ENCODE measurements around the gene BBLN.
A peak's percentile ranks its signal among the peaks of the same experiment; 100 is the strongest.
"Not testable (repeated sequence)": the region's sequence is repeated elsewhere in the genome, so short reads cannot be mapped to it uniquely, and the experiment has no call there.

Gene BBLN

GRCh38 chr9:128163523-128164306 is 3.6 kb downstream of the BBLN start:
- no peak for DNase-seq

GRCh38 chr9:128164307-128164885 is 4.3 kb downstream of the BBLN start:
- DNase-seq = no peak

DNA sequence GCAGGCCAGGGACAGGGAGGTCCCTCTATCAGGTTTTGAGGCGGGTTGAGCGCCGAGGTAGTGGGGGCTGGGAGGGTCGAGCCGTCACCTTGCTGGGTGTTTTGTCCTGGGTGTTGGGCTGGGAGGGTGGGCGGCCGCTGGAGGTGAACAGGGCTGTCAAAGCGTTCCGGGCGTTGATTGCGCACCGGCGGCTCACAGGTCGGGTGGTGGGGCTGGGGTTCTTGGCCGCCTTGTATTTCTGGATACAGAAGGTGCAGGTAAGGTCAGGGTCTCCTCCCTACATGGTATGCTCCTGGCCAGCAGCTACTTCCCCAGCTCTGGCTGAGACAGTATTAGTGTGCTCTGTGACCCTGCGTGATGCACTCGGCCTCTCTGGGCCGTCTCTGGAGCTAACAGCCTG is 6.1 kb downstream of the BBLN start:
- no peak for DNase-seq

GRCh38 chr9:128167209-128167608 is 7.1 kb downstream of the BBLN start:
- no peak for DNase-seq

GRCh38 chr9:128168731-128169308 is 8.8 kb downstream of the BBLN start:
- no peak for DNase-seq

DNA sequence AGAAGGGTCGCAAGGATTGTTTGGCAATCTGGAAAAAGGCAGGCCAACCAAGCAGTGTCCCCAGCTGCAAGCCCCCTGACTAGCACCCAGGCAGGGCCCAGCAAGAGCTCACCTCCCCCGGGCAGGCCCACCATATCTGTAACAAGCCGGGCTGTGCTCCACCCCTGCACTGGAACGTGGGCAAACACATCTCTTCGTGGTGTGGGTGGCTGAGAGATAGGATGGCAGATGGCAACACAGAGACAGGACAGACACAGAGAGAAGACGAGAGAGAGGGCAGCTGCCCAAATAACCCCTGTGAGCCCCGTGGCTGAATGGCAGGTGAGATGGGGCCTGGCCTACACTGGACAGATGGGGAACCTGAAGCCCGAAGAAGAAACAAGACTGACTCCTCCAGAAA is 9.4 kb downstream of the BBLN start:
- no peak for DNase-seq

DNA sequence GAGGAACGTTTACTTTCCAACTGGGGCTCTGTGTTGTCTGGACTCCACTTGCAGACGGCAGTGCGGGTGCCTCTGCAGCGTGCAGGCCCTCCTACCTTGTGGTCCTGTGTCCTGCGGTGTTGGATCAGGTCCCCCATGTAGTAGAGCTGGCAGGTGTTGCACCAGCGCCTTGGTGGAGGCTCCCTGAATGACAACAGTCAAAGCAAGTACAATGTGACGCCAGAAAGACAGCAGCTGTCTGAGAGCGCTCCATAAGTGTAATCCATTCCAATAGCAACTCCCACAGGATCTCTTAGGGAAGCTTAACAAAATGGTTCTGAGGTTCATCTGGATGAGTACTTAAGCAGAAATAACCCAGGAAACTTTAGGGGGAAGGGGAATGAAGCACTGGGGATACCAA is 9.9 kb downstream of the BBLN start:
- DNase-seq = no peak

DNA sequence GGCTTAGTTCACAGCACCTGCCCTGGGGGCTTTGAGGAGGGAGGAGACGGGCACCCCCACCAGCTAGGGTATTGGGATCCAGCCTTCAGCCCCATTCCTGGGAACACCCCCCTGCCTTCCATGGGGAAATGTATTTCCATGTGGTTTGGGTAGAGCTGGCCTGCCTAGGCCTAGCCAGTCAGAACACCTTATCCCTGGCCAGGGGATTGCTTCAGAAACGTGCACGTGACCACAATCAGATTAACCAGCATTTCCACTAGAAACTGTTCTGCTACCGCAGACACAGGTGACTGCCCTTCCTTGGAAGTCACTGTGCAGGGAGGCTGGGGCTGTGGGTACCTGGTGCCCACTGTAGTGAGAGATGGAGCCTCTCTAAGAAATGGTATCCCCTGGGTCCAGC is 14.0 kb downstream of the BBLN start:
- no peak for DNase-seq

GRCh38 chr9:128175102-128175563 is 15.1 kb downstream of the BBLN start:
- DNase-seq = no peak

DNA sequence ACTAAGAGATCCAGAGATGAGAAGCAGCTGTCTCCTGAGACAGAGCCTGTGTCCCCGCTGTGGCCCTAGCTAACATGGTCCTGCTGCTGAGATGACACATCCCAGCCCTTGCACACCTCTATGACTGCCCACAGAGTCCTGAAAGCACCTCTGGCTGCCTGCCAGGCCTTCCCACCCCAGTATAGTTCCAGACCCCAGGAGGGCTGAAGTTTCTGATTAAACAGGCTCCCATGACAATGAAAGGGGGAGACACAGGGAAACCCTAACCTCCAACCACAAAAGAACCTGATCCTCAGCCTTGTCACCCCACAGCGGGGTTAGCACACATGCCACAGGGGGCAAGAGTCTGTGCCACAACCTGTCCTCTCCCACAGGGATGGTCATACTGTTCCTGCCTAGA is 15.7 kb downstream of the BBLN start:
- no peak for DNase-seq

GRCh38 chr9:128178806-128179431 is 18.9 kb downstream of the BBLN start:
- DNase-seq = no peak

DNA sequence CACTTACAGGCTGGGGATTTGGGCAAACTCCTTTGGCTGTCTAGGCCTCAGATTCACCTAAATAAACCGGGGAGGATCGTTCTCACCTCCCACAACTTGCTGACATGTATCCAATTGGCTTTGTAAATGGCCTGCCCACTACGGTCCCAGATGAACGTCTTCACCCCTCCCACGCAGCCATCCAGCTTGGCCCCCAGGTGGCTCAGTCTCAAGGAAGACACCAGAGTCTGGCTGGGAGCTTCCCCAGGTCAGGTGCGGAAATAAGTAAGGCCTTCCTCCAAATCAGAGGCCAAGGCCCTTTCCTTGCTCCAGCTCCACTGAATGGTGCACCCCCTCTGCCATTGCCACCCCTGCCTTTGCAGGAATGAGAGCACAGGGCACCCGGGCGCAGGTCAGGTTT is 19.9 kb downstream of the BBLN start:
- no peak for DNase-seq

DNA sequence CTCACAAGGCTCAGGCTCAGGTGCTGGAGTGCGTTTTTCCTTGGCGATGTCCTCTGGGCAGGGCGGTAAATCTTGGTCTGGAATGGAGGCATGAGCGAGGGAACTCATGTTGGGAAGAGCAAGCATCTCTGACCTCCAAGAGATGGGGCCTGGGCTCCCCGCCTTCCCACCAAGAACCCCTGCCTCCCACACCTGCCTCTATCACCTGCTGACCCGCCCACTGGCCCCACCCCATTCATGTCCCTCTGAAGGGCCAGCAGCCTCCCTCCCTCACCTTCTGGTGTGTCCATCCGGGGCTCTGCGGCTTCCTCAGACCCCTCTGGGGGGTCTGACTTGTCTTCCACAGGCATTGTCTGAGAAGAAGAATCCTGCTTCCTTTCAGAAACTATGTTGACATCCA is 20.4 kb downstream of the BBLN start:
- DNase-seq = no peak

GRCh38 chr9:128181480-128181879 is 21.4 kb downstream of the BBLN start:
- not testable (repeated sequence) for DNase-seq

- DNase-seq = no peak
Observed at GRCh38 chr9:128182893-128183588, 23.0 kb downstream of the BBLN start.

DNA sequence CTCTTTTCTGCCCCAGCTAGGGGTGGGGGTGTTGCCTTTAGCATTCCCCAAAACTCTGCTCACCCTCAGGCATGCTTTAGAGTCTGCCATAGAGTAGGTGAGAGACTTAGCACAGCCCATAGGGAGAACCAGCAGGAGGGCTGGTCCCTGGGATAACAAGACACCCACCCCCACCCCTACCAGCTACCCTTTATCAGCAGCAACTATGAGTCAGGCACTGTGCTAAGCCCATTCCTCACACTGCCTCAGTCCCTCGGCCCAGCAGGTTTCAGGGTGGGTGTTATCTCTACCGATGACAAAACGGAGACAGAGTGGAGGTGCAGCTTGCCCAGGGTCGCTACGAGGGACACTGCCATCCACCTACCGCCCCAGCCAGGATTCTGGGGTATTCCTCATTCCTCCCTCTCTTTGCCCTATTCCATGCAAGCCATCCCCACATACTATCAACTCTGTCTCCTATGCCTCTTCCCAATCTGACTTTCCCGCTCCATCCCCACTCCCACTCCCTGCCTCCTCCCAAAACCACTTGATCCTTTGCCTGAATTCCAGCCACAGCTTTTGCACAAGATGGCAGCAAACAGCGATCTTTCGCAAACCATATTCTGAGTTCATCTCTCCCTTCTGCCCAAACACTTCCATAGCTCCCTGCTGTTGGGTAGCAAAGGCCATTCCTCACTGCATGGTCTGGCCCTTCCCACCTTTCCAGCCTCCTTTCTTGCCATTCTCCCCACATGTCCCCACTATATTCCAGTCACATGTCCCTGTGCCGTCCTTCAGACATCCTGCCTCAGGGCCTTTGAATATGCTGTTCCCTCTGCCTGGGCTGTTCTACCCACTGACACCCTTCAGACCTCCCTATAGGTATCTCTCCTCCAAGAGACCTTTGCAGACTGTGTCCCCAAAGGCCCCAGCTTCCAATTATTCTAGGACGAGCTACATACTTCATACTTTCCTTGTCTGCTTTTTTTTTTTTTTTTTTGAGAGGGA is 26.2 kb downstream of the BBLN start:
- no peak for DNase-seq

- no peak for DNase-seq
Observed at GRCh38 chr9:128187361-128187760, 27.3 kb downstream of the BBLN start.

GRCh38 chr9:128188209-128188608 is 28.1 kb downstream of the BBLN start:
- no peak for DNase-seq

GRCh38 chr9:128190013-128190412 is 29.9 kb downstream of the BBLN start:
- no peak for DNase-seq

DNA sequence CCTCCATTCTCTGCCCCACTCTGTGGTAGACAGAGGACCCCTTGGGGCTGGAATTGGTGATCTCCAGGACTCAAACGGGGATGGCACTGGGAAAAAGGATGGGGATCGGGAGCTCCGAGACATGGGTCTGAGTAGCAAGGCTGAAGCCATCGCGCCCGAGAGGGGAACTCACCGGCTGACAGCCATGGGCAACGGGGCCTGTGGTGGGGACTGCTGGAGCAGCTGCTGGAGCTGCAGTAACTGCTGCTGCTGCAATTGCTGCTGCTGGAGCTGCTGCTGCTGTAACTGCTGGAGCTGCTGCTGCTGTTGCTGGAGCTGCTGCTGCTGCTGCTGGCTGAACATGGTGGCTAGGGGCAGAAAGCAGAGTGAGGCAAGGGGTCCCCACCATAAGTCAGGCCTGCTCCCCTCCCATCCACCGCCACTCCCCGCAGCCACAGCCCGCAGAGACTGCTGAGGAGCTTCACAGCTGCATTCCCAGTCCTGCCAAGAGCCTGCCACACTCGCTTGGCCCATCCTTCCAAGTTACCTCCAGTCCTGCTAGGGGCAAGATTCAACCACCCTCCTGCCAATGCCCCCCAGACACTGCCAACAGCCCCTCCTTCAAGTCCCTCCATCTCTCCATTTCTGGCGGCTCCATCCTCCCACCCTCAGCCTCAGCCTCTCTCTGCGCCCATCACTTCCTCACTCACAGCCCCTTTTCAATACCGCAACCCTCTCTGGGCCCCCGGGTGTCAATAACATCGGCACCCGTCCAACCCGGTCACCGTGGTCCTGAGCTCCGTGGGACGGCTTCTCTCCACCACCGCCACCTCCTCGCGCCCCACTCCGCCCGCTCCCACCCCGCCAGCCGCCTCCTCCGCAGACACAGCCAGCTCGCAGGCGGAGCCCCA is 30.7 kb downstream of the BBLN start:
- DNase-seq = peak in 1 of 5 donors; percentile 27

Data from T-helper 1 cell (primary cell).